NCI-H2107 (cell line): ENCODE data around the gene COL18A1.
"Not testable (repeated sequence)": the region's sequence is repeated elsewhere in the genome, so short reads cannot be mapped to it uniquely, and the experiment has no call there.

Source experiments
- DNase-seq: peaks from one replicate; lab custom pipeline; 2025; lab: John Stamatoyannopoulos, UW

The COL18A1 gene

DNA sequence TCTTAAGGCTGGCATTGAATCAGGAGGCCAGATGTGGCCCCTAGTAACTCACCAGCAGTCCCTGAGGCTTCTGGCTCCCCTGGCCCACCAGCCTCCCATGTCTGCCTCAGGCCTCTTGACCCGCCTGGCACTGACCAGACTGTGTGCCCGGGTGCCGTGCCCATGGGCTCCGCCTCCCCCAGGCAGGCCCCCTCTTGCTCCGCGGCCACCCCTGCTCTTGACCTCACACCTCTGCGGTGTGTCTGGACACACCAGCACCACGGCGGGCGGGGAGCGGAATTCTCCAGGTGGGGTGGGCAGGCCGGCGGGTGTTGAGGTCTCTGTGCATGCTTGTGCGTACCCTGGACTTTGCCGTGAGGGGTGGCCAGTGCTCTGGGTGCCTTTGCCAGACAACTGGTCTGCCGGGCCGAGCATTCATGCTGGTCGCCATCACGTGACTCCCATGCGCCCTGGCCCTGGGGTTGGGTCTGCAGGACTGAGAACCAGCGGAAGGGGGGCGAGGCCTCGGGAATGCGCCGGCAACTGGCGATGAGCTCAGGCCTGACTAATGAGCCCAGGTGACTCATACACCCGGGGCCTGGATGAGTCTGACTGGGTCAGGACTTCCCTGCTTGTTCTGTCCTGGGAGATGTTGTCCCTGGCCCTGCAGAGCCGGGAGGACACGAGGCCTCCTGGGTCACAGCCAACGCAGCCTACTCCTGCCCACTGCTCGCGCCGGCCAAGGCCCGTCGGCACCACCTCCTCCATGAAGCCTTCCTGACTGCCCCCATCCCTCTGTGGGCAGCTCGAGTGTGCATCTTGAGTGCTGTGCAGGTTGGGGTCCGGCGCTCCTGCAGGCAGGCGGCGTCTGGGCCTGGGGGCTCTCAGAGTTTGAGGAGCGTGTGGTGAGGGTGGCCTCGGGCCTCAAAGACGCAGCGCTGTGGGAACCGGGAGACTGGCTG, 22.6 kb downstream of the COL18A1 start:
- DNase-seq, result no peak

DNA sequence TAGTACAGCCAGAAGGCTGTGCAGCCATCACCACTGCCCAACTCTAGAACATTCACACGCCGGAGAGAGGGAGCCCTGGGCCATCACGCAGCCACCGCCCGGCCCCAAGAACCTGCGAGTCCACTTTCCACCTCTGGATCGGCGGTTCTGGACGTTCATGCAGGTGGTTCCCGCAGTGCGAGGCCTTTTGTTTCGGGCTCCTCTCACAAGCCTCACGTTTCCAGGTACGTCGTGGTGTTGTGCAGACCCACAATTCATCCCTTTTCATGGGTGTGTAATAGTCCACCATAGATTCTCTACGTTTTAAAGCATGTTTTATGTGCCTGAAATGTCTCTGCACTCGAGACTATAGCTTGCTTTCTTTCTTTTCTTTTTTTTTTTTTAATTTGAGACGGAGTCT, 23.6 kb downstream of the COL18A1 start:
- no peak for DNase-seq

DNA sequence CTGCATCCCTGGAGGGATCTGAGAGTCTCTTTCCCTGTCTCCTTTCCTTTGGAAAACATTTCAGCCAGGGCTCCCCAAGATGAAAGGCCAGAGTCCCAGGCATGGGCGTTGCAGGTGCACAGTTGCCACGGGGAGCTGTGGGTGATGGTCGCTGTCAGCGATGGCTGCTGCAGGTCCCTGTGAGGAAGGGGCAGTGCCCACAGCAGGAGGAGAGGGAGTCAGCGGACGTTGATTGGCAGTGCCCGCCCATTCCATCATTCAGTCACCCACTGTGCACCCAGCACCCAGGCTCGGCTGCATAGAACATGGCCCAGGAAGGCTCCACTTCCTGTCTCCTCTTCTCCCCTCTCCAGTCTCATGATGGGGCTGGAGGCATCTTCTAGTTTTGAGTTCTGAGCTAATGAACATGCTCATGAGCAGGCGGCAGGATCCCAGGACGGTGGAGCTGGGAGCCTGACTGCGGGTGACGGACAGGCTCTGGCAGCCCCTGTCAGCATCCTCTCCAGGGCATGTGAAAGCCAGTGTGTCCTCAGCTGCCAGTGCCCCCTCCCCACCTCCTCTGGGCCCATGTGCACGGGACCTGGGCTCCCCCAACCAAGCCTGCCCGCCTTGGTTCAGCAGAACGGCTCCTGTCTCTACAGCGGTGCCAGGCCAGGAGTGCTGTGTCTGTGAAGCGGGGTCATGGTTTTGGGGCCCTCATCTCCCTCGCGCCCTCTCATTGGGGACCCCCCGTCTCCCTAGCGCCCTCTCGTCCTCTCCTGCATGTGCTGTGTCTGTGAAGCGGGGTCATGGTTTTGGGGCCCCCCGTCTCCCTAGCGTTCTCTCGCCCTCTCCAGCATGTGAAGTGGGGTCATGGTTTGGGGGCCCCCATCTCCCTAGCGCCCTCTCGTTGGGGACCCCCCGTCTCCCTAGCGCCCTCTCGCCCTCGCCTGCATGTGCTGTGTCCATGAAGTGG, 24.5 kb downstream of the COL18A1 start:
- no peak for DNase-seq

DNA sequence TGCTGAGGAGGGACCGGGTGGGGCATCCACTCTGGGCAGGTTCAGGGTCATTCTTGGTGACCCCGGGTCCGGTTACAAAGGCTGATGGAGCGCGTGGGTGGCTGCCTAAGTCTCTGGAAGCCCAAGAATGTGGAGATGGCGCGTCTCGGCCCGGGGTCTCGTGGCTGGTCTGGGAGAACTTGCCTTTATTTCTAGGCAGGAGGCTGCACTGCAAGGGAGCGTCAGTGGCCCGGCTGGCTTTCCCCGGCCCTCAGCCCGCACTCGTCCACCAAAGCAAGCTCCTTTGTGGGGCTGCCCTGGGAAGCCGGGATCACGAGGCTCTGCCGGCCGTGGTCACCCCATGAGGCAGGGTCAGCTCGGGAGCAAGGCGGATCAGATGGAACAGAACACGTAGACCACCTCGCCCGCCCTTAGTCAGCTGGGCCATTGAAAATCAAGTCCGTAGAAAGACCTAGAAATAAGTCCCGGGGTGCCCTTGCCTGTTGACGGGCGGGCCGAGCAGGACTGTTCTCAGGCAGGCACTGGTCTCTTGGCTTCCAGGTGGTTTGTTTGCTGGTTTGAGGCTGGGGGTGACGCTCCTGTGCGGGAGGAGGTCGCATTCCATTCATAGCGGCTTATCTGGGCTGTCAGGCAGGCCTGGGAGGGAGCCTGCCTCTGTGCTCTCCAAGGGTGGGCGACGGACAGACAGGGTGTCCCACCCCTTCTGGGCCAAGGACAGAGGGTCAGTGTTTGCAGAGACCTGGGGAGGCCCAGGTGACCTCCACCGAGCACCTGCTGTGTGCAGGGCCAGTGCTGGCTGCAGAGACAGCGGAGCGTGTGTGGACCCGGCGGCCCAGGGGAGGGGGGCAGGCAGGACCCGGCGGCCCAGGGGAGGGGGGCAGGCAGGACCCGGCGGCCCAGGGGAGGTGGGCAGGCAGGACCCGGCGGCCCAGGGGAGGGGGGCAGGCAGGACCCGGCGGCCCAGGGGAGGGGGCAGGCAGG, 25.8 kb downstream of the COL18A1 start:
- DNase-seq, result no peak

DNA sequence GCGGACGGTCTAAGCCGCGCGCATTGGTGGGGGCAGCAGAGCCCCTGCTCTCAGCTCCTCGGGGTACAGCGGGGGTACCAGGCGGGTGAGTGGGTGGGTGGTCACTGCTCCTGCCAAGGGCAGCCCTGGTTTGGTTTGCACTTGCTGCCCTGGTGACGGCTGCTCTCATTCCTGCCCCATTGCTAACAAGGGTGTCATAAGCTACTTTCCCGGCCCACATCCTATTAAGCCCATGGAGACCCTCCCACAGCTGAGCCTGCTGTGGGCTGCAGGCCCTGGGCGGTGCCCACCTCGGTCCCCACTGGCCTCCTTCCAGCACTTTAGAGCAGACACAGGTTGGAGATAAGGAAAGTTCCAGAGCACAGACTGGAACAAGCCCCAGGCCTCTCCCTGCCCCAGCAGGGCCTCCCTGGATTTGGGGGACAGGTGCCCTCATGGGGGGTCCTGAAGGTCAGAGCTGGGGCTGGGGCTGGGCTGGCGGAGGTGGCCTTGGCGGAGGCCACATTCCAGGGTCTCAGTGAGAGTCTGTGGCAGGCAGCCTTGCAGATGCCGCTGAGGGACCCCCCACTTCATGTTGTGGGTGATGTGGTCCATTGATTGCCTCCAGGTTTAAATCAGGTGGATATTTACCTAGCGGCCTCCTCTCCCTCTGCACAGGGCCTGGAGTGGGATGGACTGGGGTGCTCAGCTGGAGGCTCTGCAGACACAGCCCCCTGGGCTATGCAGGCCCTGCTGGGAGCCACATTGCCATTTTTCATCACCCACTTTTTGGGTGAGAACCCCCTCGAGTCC, 27.0 kb downstream of the COL18A1 start:
- no peak for DNase-seq

DNA sequence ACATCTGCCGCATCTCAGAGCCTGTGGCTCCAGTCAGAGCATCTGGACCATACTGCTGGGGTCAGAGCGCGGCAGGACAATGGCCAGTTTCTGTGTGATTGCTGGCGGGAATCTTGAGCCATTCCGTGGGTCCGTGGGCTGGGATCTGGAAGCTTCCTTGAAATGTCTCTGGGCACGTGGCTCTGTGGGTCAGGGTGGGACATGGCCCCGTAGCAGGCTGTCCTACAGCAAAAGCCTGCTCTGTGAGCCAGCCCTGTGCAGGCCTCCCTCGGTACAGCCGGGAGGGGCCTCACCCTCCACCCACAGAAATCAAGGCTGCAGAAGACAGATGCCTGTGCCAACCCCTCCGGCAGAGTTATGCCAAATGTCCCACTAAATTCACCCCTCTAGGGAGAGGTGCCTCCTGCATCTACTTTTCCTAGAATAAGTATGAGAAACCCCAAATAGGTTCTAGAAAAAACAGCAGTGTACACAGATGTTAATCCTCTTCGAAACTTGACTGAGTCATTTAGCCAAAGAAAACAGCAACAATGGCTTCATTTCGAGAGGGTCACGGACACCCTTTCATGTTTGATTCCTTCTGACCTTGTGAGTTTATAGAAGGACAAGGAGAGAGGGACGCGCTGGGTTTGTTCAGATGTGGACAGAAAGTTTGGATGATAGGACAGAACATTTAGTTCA, 27.8 kb downstream of the COL18A1 start:
- DNase-seq, result no peak

DNA sequence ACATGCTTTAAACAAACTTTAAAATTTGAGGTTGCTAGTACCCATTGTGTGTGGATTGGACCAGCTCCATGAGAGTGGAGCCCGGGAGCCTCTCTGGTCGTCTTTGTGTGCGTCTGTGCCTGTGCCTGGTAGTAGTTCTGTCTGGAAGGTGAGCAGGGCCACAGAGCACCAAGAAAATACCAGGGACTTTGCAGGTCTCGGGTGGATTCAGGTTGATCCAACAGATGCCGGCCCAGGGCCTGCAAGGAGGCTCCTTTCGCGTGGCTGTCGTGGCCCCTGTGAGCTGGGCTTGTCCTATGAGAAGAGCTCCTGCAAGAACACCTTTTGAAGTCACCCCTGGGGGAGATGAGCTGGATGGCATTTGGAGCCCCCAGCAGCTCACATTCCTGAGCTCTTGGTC, 28.3 kb downstream of the COL18A1 start:
- DNase-seq, result no peak

DNA sequence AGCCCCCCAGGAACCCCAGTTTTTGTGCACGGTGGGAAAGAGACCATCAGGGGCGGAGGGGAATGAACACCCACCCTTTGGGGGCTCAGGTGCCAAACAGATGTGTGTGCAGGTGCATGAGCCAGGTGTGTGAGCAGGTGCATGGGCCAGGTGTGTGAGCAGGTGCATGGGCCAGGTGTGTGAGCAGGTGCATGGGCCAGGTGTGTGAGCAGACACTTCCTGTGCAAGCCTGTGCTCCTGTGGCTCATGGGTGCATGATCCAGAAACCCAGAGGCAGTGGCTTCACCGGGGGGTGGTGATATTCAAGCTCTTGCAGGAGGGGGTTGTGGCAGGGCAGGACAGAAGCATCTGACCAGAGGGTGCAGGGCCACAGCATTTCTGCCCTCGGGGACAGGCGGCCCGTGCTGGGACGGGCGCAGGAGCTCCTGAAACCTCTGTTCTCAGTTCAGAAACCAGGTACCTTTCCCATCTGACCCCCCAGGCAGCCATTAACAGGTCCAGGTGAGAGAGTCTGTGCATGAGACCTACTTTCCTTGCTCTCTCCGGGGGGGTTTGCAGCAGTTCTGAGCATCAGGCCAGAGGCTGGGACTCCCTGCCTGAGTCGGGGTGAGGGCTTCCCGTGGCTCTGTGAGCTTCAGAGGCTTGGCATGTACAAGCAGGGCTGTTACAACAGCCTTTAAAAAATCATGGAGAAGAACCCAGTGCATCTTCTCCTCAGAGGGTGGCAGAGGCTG, 29.1 kb downstream of the COL18A1 start:
- DNase-seq, result no peak

DNA sequence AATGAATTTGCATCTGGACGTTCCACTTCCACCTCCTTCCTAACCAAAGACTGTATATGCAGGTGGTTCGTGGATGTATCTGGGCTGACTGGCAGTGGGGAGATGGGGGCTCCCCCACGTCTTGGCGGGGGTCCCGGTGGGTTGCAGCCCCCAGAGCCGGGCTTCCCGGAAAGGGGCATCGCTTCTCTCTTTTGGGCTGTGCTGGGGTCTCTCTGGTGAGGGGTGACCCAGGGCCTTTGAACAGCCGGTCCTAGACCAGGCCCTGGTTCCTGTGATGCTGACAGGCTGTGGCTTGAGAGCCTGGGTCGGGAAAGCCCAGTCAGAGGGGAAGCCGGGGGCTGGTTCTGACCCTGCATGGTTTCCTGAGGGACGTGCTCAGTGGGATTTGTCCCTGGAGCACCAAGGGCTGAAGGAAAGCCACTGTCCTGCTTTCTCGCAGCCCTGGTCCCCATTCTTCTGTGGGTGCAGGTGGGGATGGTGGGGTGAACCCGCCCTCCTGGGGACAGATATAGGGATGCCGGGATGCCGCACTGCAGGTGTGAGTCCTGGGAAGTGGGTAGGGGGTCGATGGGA, 29.8 kb downstream of the COL18A1 start:
- no peak for DNase-seq

DNA sequence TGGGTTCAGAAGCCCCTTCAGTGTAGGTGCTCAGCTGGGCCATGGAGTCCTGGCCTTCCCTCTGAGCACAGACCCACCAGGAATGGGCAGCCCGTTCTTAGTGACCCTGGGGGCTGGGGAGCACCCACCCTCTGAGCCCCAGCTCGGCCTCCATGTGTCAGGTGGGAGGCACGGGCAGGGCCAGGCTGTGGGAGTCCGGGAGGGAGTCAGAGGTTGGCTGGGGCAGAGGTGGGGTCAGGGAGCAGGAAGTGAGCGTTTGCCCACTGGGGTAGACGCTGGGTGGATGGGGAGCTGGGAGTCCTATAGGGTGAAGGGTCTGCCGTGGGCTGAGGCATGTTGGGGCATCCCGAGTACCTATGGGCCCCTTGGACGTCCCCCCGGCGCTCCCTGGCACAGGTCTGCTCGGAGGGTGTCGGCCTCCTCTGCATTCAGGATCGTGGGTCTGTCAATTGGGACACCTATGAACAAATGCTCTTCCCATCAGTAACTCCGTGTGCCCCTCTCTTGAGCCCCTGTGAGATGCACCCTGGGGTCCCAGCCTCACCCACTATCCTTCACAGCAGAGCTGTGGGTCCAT, 30.5 kb downstream of the COL18A1 start:
- no peak for DNase-seq

DNA sequence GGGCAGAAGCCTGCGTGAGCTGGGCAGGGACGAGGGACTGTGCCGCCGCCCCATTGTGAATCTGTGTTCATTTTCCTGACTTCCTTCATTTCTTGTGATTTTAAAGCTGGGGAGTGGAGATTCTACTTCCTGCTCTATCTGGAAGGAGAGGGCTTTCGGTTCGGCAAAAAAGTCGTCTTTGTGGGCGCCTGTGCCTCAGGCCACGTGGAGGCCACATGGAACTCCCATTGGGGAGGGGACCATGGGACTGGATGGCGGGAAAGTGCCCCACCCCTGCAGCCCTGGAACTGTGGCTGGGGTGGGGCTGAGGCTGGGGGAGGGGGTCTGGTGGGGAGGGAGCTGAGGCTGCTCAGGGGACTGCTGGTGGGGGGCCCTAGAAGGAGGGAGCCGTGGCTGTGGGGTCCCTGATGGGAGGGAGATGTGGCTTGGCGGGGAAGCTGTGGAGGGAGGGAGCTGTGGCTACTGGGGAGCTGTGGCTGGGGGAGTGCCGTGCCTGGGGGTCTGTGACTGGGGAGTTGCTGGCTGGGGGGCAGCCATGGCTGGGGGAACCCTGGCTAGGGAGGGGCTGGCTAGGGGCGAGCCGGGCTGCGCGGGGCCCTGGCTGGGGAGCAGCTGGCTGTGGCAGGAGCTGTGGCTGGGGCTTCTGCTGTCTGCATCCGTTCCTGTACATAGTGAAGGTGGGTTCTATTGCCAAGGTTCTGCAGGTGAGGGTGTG, 31.5 kb downstream of the COL18A1 start:
- no peak for DNase-seq

DNA sequence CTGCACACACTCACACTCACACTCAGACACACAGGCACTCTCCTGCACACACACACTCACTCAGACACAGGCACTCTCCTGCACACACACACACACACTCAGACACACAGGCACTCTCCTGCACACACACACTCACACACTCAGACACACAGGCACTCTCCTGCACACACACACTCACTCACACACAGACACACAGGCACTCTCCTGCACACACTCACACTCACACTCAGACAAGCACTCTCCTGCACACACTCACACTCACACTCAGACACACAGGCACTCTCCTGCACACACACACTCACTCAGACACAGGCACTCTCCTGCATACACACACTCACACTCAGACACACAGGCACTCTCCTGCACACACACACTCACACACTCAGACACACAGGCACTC, 32.9 kb downstream of the COL18A1 start:
- DNase-seq, result not testable (repeated sequence)

DNA sequence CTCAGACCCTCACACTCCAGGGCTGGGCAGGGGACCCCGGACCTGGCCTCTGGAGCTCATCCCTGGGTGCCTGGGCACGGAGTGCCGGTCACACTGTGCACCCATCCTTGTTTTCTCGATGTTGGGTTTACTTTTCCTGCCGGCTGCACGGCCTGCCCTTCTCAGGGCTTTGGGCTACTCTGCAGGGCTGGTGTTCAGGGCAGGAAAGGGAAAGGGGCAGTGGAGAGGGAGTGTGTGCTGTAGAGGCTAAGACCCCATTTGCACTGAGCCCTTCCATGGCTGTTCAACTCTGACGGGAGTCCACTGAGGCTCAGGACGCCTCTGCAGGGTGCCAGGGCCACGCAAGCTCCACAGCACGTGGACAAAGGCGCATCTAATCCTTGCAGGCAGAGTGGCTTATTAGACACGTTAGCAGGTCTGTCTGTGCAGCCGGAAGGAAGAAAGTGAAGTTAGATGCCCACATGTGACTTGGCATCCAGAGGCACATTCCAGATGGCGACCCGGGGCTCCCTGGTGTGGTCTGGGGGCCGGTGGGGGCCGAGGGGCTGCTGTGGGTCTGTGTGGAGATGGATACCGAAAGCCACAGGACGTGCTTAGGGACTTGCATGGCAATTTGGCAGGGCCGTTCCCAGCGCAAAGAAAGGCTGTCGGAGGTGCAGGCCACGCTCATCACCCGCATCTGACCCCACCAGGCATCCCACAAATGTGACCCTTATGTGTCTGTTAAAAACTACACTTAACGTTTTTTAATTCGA, 33.6 kb downstream of the COL18A1 start:
- no peak for DNase-seq

DNA sequence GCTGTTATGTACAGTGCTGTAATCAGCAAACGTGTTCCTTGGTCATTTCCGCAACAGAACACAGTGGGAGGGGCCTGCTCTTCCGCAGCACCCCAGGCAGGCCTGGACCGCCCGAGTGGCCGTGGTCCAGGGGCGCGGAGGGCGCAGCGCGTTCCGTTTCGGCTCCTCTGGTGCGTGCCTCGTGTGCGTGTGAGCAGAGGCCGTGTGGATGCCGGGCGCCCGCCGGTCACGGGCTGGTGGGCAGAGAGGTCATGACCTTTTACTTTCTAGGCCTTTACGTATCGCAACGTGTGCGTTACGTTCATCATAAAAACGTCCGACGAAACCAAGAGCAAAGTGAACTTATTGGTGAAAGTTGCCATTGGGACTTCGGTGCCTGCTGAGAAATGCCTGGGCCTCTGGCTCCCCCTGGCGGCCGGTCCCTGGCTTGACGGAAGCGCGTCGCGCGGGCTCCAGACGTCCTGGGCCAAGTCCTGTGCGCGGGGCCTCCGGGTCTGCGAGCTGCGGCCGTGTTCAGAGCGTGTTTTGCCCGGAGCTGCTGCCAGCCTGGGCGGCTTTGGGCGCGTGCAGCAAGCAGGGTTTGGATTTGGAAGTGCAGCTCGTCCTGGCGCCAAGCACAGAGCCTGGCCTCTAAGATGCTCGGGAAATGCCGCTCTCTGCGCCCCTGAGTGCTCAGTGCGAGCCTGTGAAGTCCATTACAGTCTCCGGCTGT, 34.4 kb downstream of the COL18A1 start:
- peak; percentile 53 for DNase-seq

DNA sequence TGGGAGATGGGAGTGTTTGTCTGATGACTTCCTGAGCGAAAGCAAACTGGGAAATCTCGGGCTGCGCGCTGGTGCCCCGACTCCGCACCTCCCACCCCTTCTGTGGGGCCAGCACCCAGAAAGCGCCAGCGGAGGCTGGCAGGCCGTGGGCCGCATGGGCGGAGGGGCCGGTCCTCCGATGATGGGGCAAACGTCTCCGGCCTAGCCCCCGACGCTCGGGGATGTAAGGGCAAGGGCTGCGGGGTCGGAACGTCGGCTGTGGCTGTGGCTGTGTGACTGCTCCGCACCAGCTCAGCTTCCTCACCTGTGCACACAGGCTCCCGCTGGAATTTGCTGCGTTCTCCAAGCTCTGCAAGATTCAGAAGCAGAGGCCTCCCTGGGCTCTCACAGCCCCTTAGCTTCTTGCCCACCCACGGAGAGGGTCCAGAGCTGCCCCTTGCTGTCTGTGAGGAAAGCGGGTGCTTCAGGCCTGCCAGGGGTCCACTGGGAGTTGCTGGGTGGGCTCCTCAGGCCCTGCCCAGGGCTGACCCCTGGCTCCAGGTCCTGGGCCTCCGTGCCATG, 35.0 kb downstream of the COL18A1 start:
- DNase-seq, result no peak

DNA sequence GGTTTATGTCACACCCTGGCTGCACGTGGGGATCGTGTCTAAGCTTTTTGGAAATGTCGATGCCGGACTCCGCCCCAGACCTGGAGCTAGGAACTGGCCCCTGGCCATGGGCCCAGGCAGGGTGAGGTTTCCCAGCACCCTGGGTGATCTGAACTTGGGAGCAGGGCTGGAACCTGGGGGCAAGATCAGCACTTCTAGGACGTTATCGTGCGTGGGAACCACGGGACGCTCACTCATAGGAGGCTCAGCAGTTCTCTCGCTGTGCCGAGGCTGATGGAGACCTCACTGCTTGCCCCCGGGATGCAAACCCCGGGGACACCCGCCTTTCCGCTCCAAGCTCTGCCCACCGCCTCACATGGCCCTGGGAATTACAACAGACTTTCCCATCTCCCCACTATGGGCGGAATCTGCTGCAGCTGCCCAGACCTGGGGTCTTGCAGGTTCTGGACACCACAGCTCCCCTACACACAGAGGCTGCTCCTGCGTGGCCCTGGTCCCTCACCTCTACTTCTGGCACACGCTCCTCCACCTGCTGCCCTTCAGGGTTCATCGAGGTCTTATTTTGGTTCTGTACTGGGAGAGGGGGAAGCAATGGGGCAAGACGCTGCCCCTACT, 35.9 kb downstream of the COL18A1 start:
- no peak for DNase-seq
